ENCODE results near the gene KPNA1. TPM values are rescaled to one million over a fixed set of nuclear protein-coding genes. Genes with fewer than 3 reads are reported as not detected.
A peak's percentile ranks its signal among the peaks of the same experiment; 100 is the strongest.

KPNA1 gene
- total RNA-seq, 2 donors from 2014 or later = 30.7 to 59.2 TPM

DNA sequence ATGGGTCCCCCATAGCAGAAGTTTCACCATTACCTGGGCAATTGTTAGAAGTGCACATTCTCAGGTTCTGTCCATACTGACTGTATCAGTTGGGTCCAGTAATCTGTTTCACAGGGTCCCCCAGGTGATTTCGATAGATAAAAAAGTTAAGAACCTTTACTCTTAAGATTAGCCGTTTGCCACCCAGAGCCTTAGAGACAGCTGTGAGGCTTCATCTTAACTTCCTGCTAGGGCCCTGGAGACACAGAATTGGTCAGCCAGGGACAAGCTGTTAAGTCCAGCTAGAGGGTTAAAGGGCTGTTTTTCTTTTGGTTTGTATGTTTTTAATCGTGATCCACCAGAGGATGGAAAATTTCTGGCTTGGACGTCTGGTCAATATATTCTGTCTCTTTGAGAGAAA, 124.1 kb downstream of the KPNA1 start:
- Histone ChIP-seq H3K27ac (no peak overlapping the region), H3K36me3 (no peaks in the 10 kb centered on the region), H3K27me3 (replicated peaks; ENCODE audit: insufficient read depth) (no peaks in the 10 kb centered on the region), H3K4me1 (ENCODE audit: control insufficient read depth in 1 of 2, low read depth in 2 of 2) (peaks cover 0 to 6% of the 10 kb centered on the region in 2 donors), H3K9me3 (no peaks in the 10 kb centered on the region), H3K4me3 (no peak overlapping the region)
- DNase-seq (ENCODE audit: low spot score) (no peak), ATAC-seq (ENCODE audit: insufficient number of reproducible peaks, low FRiP score, low read depth) (no peak)
- TF ChIP-seq, protein P1, sequence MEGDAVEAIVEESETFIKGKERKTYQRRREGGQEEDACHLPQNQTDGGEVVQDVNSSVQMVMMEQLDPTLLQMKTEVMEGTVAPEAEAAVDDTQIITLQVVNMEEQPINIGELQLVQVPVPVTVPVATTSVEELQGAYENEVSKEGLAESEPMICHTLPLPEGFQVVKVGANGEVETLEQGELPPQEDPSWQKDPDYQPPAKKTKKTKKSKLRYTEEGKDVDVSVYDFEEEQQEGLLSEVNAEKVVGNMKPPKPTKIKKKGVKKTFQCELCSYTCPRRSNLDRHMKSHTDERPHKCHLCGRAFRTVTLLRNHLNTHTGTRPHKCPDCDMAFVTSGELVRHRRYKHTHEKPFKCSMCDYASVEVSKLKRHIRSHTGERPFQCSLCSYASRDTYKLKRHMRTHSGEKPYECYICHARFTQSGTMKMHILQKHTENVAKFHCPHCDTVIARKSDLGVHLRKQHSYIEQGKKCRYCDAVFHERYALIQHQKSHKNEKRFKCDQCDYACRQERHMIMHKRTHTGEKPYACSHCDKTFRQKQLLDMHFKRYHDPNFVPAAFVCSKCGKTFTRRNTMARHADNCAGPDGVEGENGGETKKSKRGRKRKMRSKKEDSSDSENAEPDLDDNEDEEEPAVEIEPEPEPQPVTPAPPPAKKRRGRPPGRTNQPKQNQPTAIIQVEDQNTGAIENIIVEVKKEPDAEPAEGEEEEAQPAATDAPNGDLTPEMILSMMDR (IDR thresholded peaks at IDR 0.05) = no peak

DNA sequence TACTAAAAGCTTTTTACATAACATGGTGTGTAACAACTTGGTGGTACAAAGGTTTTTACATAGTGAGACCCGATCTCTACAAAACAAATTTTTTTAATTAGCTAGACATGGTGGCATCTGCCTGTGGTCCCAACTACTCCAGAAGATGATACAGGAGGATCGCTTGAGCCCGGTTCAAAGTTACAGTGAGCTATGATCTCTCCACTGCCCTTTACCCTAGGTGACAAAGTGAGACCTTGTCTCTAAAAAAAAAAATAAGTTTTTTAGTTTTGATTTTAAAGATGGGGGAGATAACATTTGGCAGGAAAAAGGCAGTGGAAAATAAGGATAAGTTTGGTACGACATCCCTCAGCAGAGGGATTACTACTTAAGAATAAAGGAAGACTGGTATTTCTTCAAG, 124.8 kb downstream of the KPNA1 start:
- H3K4me1 ChIP-seq (ENCODE audit: control insufficient read depth in 1 of 2, low read depth in 2 of 2) = peaks cover under 1 to 14% of the 10 kb centered on the region in 2 donors
- H3K36me3 ChIP-seq = no peaks in the 10 kb centered on the region
- H3K9me3 ChIP-seq = no peaks in the 10 kb centered on the region
- no peak overlapping the region for H3K27ac ChIP-seq
- TF ChIP-seq, protein P1 (IDR thresholded peaks at IDR 0.05) = no peak
- no peak for DNase-seq (ENCODE audit: low spot score)
- H3K4me3 ChIP-seq = no peak overlapping the region
- ATAC-seq (ENCODE audit: insufficient number of reproducible peaks, low FRiP score, low read depth) = no peak
- no peaks in the 10 kb centered on the region for H3K27me3 ChIP-seq (replicated peaks; ENCODE audit: insufficient read depth)

DNA sequence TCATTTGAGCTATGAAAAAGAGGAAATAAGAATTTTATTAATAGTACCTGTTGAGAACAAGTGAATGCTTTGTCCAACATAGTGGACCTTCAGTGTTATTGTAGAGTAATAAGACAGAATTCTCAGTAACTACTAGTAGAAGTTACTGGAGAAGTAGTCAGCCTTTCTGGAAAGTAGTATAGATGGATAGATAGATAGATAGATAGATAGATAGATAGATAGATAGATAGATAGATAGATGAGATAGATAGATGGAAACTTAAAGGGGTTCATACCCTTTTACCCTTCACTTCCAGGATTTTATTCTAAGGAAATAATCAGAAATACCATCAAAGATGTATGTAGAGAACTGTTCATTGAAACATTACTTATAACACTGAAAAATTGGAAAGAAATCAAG, 125.5 kb downstream of the KPNA1 start:
- ATAC-seq (ENCODE audit: insufficient number of reproducible peaks, low FRiP score, low read depth) = no peak
- no peaks in the 10 kb centered on the region for H3K9me3 ChIP-seq

DNA sequence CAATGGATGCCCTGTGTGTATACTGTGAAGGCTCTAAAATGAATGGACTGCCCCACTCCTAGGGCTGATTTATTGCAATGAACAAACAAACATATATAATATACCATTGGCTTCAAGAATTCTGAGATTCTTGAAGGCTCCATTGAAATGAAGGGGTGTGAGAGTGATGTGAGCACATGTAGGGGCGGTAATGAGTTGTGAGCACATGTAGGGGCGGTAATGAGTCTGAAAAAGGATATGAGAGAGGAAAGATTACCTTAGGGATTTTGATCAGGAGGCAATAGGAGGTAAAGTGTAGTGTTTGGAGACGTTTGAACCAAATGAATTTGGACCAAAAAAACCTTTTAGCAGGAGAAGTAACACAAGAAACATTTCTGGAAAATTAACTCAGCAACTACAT, 127.0 kb downstream of the KPNA1 start:
- ATAC-seq (ENCODE audit: insufficient number of reproducible peaks, low FRiP score, low read depth) (no peak), DNase-seq (ENCODE audit: low spot score) (no peak)
- no peaks in the 10 kb centered on the region for H3K27me3 ChIP-seq (replicated peaks; ENCODE audit: insufficient read depth)
- peaks cover 4 to 19% of the 10 kb centered on the region in 2 donors for H3K4me1 ChIP-seq (ENCODE audit: control insufficient read depth in 1 of 2, low read depth in 2 of 2)
- no peak overlapping the region for H3K27ac ChIP-seq
- H3K9me3 ChIP-seq = no peaks in the 10 kb centered on the region
- TF ChIP-seq, protein P1 (IDR thresholded peaks at IDR 0.05) = no peak
- H3K4me3 ChIP-seq = no peak overlapping the region
- H3K36me3 ChIP-seq = no peaks in the 10 kb centered on the region

More for the DNA sequence above, 125.5 kb downstream of the KPNA1 start:
- no peak for DNase-seq (ENCODE audit: low spot score)
- H3K36me3 ChIP-seq = no peaks in the 10 kb centered on the region
- H3K27ac ChIP-seq = no peak overlapping the region
- H3K4me3 ChIP-seq = no peak overlapping the region
- H3K27me3 ChIP-seq (replicated peaks; ENCODE audit: insufficient read depth) = no peaks in the 10 kb centered on the region
- peaks cover 4 to 19% of the 10 kb centered on the region in 2 donors for H3K4me1 ChIP-seq (ENCODE audit: control insufficient read depth in 1 of 2, low read depth in 2 of 2)
- TF ChIP-seq, protein P1 (IDR thresholded peaks at IDR 0.05) = no peak

DNA sequence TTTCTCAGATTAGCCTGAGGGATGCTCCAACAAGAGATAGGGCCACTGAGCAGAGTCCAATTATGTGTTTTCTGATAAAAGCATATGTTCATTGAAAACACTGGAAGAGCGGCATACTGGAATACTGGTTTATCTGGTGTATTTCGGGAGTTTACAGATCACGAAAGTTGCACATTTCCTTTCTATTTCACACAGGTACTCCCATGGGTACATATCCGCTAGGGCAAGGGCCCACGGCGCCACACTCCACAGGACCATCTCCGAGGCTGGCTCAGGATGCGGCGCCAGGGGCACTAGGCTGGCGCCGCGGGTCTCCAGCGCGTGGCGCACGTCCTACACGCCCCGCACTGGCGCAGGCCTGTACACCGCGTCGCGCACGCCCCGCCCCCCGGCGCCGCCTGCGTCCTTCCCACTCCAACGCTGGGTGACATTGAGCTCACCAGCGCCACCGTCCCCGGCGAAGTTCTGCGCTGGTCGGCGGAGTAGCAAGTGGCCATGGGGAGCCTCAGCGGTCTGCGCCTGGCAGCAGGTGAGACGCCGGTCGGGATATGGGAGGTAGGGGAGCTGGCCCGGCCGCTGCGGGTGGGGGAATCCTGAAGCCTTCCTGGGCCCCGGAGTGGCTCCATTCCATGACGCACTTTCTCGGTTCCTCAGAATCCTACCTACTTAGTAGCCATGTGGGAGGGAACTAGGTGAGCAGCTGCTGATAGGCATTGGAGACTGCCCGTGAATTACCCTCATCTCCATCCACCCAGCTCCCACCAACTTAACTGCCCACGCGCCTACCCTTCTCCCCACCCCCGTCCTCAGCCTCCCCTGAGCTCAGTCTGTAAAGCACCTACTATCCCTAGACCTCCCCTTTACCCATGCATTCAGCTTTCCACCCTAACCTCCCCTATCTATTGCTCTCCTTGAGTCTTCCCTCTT, 130.7 kb downstream of the KPNA1 start, which contains the start of gene FAM162A:
Gene FAM162A, plus strand, starts transcription at position 412 of the 927 bp plus-strand sequence. Its CDS starts 84 bp downstream, at position 496.
- no peaks in the 10 kb centered on the region for H3K27me3 ChIP-seq (replicated peaks; ENCODE audit: insufficient read depth)
- ATAC-seq (ENCODE audit: insufficient number of reproducible peaks, low FRiP score, low read depth) (peak; percentile 92), DNase-seq (ENCODE audit: low spot score) (peak; percentile 70)
- TF ChIP-seq, protein P1 (IDR thresholded peaks at IDR 0.05) = peak; percentile 58
- H3K36me3 ChIP-seq = no peaks in the 10 kb centered on the region
- H3K4me1 ChIP-seq (ENCODE audit: control insufficient read depth in 1 of 2, low read depth in 2 of 2) = peaks cover 4 to 27% of the 10 kb centered on the region in 2 donors
- H3K9me3 ChIP-seq = no peaks in the 10 kb centered on the region
- peak within 1 kb of the TSS; percentile 81 for H3K4me3 ChIP-seq
- peak within 1 kb of the TSS; percentile 70 to 84 for H3K27ac ChIP-seq
